NOMO-1 treated with dmso at 0.1 percent for 144 hours (cell line): Measurements from ENCODE around the gene MMEL1.

Experiments used
- DNase-seq: peaks from one replicate; lab custom pipeline; 2025; ENCODE audit not compliant: unreplicated experiment; lab: John Stamatoyannopoulos, UW

Gene MMEL1

GRCh38 chr1:2606881-2607621 is 25.8 kb downstream of the MMEL1 start:
- DNase-seq, result no peak

- no peak for DNase-seq
Observed at GRCh38 chr1:2606396-2606880, 26.4 kb downstream of the MMEL1 start.

- DNase-seq, result no peak
Observed at GRCh38 chr1:2605509-2606395, 27.1 kb downstream of the MMEL1 start.

- DNase-seq, result no peak
Observed at GRCh38 chr1:2604844-2605508, 27.8 kb downstream of the MMEL1 start.

- DNase-seq, result no peak
Observed at GRCh38 chr1:2604156-2604843, 28.5 kb downstream of the MMEL1 start.

- DNase-seq, result no peak
Observed at GRCh38 chr1:2603521-2604155, 29.2 kb downstream of the MMEL1 start.

- no peak for DNase-seq
Observed at GRCh38 chr1:2602866-2603520, 29.8 kb downstream of the MMEL1 start.

GRCh38 chr1:2602311-2602835 is 30.4 kb downstream of the MMEL1 start:
- DNase-seq, result no peak

GRCh38 chr1:2601721-2602303 is 31.0 kb downstream of the MMEL1 start:
- DNase-seq, result no peak

- DNase-seq, result no peak
Observed at GRCh38 chr1:2598329-2598931, 34.4 kb downstream of the MMEL1 start.

- no peak for DNase-seq
Observed at GRCh38 chr1:2597441-2598328, 35.1 kb downstream of the MMEL1 start.

GRCh38 chr1:2596530-2597333 is 36.1 kb downstream of the MMEL1 start:
- no peak for DNase-seq

GRCh38 chr1:2595812-2596529 is 36.8 kb downstream of the MMEL1 start:
- DNase-seq, result no peak

- DNase-seq, result no peak
Observed at GRCh38 chr1:2595261-2595811, 37.5 kb downstream of the MMEL1 start.

- DNase-seq, result no peak
Observed at GRCh38 chr1:2594641-2595131, 38.1 kb downstream of the MMEL1 start.
